ENCODE results near the gene IL13.

IL13 gene

GRCh38 chr5:132667761-132668705 lies 10.1 kb downstream of the IL13 start:
- intact Hi-C loops (cut with DNase I): no loop called here
- peak in 2 of 42 donors; percentile 10 to 12 for DNase-seq

- peak in 1 of 42 donors; percentile 9 for DNase-seq
- intact Hi-C loops (cut with DNase I): no loop called here
Observed at GRCh38 chr5:132668706-132669454, 10.9 kb downstream of the IL13 start.

- intact Hi-C loops (cut with DNase I): no loop called here
- no peak for DNase-seq
Observed at GRCh38 chr5:132669455-132669820, 11.5 kb downstream of the IL13 start.

- intact Hi-C loops (cut with DNase I): no loop called here
Observed at GRCh38 chr5:132669966-132670882, 12.3 kb downstream of the IL13 start.

GRCh38 chr5:132671000-132671399 lies 13.0 kb downstream of the IL13 start:
- no peak for DNase-seq
- intact Hi-C loops (cut with DNase I): no loop called here

More at GRCh38 chr5:132669966-132670882, 12.3 kb downstream of the IL13 start:
- DNase-seq: peak in 1 of 42 donors; percentile 14

GRCh38 chr5:132673488-132673887 lies 15.5 kb downstream of the IL13 start:
- intact Hi-C loops (cut with DNase I): no loop called here
- DNase-seq: no peak

- intact Hi-C loops (cut with DNase I): no loop called here
- peak in 1 of 42 donors; percentile 24 for DNase-seq
Observed at GRCh38 chr5:132673939-132674630, 16.1 kb downstream of the IL13 start, which contains the start of gene IL4. Gene IL4, plus strand, starts transcription at chr5:132673989. Its CDS starts 62 bp downstream, at chr5:132674051.

GRCh38 chr5:132674671-132675506 lies 16.9 kb downstream of the IL13 start:
- peak in 1 of 42 donors; percentile 37 for DNase-seq
- intact Hi-C loops (cut with DNase I): no loop called here

- peak in 1 of 42 donors; percentile 25 for DNase-seq
- intact Hi-C loops (cut with DNase I): no loop called here
Observed at GRCh38 chr5:132675936-132676689, 18.1 kb downstream of the IL13 start.

GRCh38 chr5:132677191-132677590 lies 19.2 kb downstream of the IL13 start:
- DNase-seq: peak in 1 of 42 donors; percentile 41

GRCh38 chr5:132677682-132678400 lies 19.9 kb downstream of the IL13 start:
- intact Hi-C loops (cut with DNase I): no loop called here
- DNase-seq: peak in 1 of 42 donors; percentile 29

More at GRCh38 chr5:132677191-132677590, 19.2 kb downstream of the IL13 start:
- intact Hi-C loops (cut with DNase I): no loop called here

GRCh38 chr5:132678735-132679134 lies 20.8 kb downstream of the IL13 start:
- peak in 1 of 42 donors; percentile 13 for DNase-seq
- intact Hi-C loops (cut with DNase I): no loop called here

- no peak for DNase-seq
- intact Hi-C loops (cut with DNase I): no loop called here
Observed at GRCh38 chr5:132679166-132679565, 21.2 kb downstream of the IL13 start.

- intact Hi-C loops (cut with DNase I): no loop called here
- no peak for DNase-seq
Observed at GRCh38 chr5:132679717-132680380, 21.9 kb downstream of the IL13 start.

- intact Hi-C loops (cut with DNase I): no loop called here
- no peak for DNase-seq
Observed at GRCh38 chr5:132680780-132681475, 23.0 kb downstream of the IL13 start.
